Left ventricle myocardium inferior (tissue), 1 donor: ENCODE data around the gene DIAPH2. TPM values are rescaled to one million over a fixed set of nuclear protein-coding genes. Genes with fewer than 3 reads are reported as not detected.

Source experiments
- DNase-seq: peaks from one replicate; pipeline ENCODE4 v3.0.0-alpha.2; 2020
- H3K27ac ChIP-seq: fragments of 200-600 bp; replicated peaks from 2 replicates; pipeline ENCODE4 v1.8.0; 2021
- H3K27me3 ChIP-seq: fragments of 200-600 bp; 2 replicates; pipeline ENCODE4 v1.8.0; 2021; ENCODE audit warnings: low read depth
- H3K36me3 ChIP-seq: fragments of 200-600 bp; 2 replicates; pipeline ENCODE4 v1.8.0; 2021
- H3K4me1 ChIP-seq: fragments of 200-600 bp; 2 replicates; pipeline ENCODE4 v1.8.0; 2021
- H3K4me3 ChIP-seq: fragments of 200-600 bp; 2 replicates; pipeline ENCODE4 v1.8.0; 2021; ENCODE audit warnings: mild to moderate bottlenecking, moderate library complexity
- H3K9me3 ChIP-seq: fragments of 200-600 bp; replicated peaks from 2 replicates; pipeline ENCODE4 v1.8.0; 2021
- intact Hi-C: fragments of 100-400 bp; cut with micrococcal nuclease; formaldehyde crosslinking; loops from one replicate; pipeline ENCODE4 v1.11.0; 2022
- total RNA-seq: library from RNA; stranded (reverse); fragmentation: NEBNext Ultra II Directional; extraction: Animal tissue kit (Norgen Biotek cat#: 25700); gene quantifications from one replicate; pipeline ENCODE4 v1.2.1, GENCODE V29; 2021
- TF ChIP-seq, protein P1 (sequence below): fragments of 200-600 bp; IDR thresholded peaks from 2 replicates; pipeline ENCODE4 v1.8.0; 2021; ENCODE audit warnings: antibody characterized with exemption, mild to moderate bottlenecking, borderline replicate concordance
- donor health status: DM: no; HTN: yes; CAD: no; lungs with severe emphysema.

DIAPH2 gene
- total RNA-seq, 1 donor from 2014 or later: 9.3 TPM

GRCh38 chrX:96883608-96884007 lies 199.0 kb downstream of the DIAPH2 start, which contains the start of gene RPA4:
Gene RPA4, plus strand, starts transcription at chrX:96883908. Its CDS starts 403 bp downstream, at chrX:96884311.
- Histone ChIP-seq H3K36me3 (no peaks in the 10 kb centered on the region), H3K9me3 (no peaks in the 10 kb centered on the region), H3K27me3 (no peaks in the 10 kb centered on the region), H3K4me3 (no peak within 1 kb of the TSS), H3K4me1 (no peaks in the 10 kb centered on the region), H3K27ac (no peak within 1 kb of the TSS)
- intact Hi-C loops: no loop called here
- TF ChIP-seq, protein P1, sequence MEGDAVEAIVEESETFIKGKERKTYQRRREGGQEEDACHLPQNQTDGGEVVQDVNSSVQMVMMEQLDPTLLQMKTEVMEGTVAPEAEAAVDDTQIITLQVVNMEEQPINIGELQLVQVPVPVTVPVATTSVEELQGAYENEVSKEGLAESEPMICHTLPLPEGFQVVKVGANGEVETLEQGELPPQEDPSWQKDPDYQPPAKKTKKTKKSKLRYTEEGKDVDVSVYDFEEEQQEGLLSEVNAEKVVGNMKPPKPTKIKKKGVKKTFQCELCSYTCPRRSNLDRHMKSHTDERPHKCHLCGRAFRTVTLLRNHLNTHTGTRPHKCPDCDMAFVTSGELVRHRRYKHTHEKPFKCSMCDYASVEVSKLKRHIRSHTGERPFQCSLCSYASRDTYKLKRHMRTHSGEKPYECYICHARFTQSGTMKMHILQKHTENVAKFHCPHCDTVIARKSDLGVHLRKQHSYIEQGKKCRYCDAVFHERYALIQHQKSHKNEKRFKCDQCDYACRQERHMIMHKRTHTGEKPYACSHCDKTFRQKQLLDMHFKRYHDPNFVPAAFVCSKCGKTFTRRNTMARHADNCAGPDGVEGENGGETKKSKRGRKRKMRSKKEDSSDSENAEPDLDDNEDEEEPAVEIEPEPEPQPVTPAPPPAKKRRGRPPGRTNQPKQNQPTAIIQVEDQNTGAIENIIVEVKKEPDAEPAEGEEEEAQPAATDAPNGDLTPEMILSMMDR: no peak
- no peak for DNase-seq

GRCh38 chrX:96884027-96884426 lies 199.4 kb downstream of the DIAPH2 start:
- Histone ChIP-seq H3K4me1 (no peaks in the 10 kb centered on the region), H3K36me3 (no peaks in the 10 kb centered on the region), H3K4me3 (no peak overlapping the region), H3K9me3 (no peaks in the 10 kb centered on the region), H3K27ac (no peak overlapping the region), H3K27me3 (no peaks in the 10 kb centered on the region)
- TF ChIP-seq, protein P1: no peak
- DNase-seq: no peak
- intact Hi-C loops: no loop called here

DNA sequence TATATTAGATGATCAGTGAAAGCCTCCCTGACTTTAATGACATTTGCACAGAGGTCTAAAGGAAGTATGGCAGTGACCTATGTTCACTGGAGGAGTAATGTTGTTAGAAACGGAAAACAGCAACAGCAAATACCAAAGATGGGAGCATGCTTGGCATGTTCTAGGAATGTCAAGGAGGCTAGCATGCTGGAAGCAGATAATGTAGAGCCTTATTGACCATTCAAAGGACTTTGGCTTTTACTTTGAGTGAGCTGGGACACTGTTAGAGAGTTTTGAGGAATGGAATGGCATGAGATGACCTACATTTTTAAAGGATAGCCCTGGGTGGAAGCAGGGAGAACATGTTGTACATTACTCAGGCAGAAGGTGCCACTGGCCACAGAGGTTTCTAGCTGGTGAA lies 205.1 kb downstream of the DIAPH2 start:
- Histone ChIP-seq H3K9me3 (no peaks in the 10 kb centered on the region), H3K4me3 (no peak overlapping the region), H3K4me1 (no peaks in the 10 kb centered on the region), H3K27ac (no peak overlapping the region), H3K36me3 (no peaks in the 10 kb centered on the region), H3K27me3 (no peaks in the 10 kb centered on the region)
- TF ChIP-seq, protein P1: no peak
- intact Hi-C loops: no loop called here
- no peak for DNase-seq

GRCh38 chrX:96906741-96907140 lies 222.1 kb downstream of the DIAPH2 start:
- intact Hi-C loops: no loop called here
- Histone ChIP-seq H3K9me3 (no peaks in the 10 kb centered on the region), H3K27ac (no peak overlapping the region)

DNA sequence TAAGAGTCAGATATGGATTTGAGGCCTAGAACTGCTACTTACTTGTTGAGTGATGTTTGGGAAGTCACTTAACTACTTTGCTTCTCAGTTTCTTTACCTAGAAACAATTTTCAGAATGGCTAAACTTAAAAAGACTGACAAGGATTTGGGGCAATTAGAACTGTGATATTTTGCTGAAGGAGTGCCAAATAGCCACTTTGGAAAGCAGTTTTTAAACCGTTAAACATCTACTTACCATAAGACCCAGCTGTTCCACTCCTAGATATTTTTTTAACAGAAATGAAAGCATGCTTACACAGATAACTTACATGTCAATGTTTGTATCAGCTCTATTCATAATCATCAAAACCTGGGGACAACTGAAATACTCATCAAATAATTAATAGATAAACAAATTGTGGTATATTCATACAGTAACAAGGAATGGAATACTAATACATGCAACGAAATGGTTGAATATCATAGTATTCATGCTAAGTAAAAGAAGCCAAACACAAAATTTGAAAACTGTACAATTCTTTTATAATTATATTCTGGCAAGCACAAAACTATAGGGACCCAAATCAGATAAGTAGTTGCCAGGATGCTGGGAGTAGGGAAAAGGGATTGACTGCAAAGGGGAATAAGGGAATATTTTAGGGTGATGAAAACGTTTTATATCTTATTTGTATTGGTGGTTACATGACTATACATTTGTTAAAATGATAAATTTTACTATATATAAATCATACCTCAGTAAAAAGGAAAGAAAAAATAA lies 223.1 kb downstream of the DIAPH2 start:
- Histone ChIP-seq H3K27ac (peak overlapping the region; percentile 8), H3K4me1 (peaks cover 11% of the 10 kb centered on the region), H3K27me3 (no peaks in the 10 kb centered on the region), H3K4me3 (no peak overlapping the region), H3K36me3 (no peaks in the 10 kb centered on the region), H3K9me3 (no peaks in the 10 kb centered on the region)
- intact Hi-C loops: no loop called here
- TF ChIP-seq, protein P1: no peak
- no peak for DNase-seq

More at GRCh38 chrX:96906741-96907140, 222.1 kb downstream of the DIAPH2 start:
- H3K4me1 ChIP-seq: peaks cover 11% of the 10 kb centered on the region
- TF ChIP-seq, protein P1: no peak
- H3K4me3 ChIP-seq: no peak overlapping the region
- DNase-seq: no peak
- H3K27me3 ChIP-seq: no peaks in the 10 kb centered on the region
- no peaks in the 10 kb centered on the region for H3K36me3 ChIP-seq
